Posterior cingulate gyrus (tissue), 11 donors: ENCODE measurements around the gene KCNMA1.
A peak's percentile ranks its signal among the peaks of the same experiment; 100 is the strongest.

Experiments
- DNase-seq, 10 donors: peaks; one replicate each; pipeline versions ENCODE4 v3.0.0 to v3.0.0-alpha.2; 2020 to 2021; ENCODE audit warnings: mixed read lengths in 3 of 10
- intact Hi-C: fragments of 100-400 bp; cut with DNase I; formaldehyde crosslinking; loops from one replicate; pipeline ENCODE4 v1.15.1; 2023

Gene KCNMA1

GRCh38 chr10:77228559-77228958 lies 409.0 kb downstream of the KCNMA1 start:
- intact Hi-C loops, result no loop called here
- DNase-seq, result no peak

- no peak for DNase-seq
- intact Hi-C loops, result no loop called here
Observed at GRCh38 chr10:77226853-77227565, 410.6 kb downstream of the KCNMA1 start.

GRCh38 chr10:77226452-77226851 lies 411.2 kb downstream of the KCNMA1 start:
- intact Hi-C loops, result no loop called here
- no peak for DNase-seq

- intact Hi-C loops, result no loop called here
- no peak for DNase-seq
Observed at GRCh38 chr10:77226020-77226419, 411.6 kb downstream of the KCNMA1 start.

- intact Hi-C loops, result no loop called here
- no peak for DNase-seq
Observed at GRCh38 chr10:77223526-77224460, 413.8 kb downstream of the KCNMA1 start.

- DNase-seq, result no peak
- intact Hi-C loops, result no loop called here
Observed at GRCh38 chr10:77220150-77220549, 417.5 kb downstream of the KCNMA1 start.

GRCh38 chr10:77219046-77219445 lies 418.6 kb downstream of the KCNMA1 start:
- no peak for DNase-seq
- intact Hi-C loops, result no loop called here

GRCh38 chr10:77214799-77215198 lies 422.8 kb downstream of the KCNMA1 start:
- no peak for DNase-seq
- intact Hi-C loops, result no loop called here

GRCh38 chr10:77212632-77213031 lies 425.0 kb downstream of the KCNMA1 start:
- intact Hi-C loops, result no loop called here
- DNase-seq, result no peak

GRCh38 chr10:77210645-77211044 lies 427.0 kb downstream of the KCNMA1 start:
- intact Hi-C loops, result no loop called here

GRCh38 chr10:77208684-77209256 lies 428.8 kb downstream of the KCNMA1 start:
- DNase-seq, result peak in 1 of 10 donors; percentile 17
- intact Hi-C loops, result no loop called here

More at GRCh38 chr10:77210645-77211044, 427.0 kb downstream of the KCNMA1 start:
- DNase-seq, result no peak

GRCh38 chr10:77207828-77208185 lies 429.8 kb downstream of the KCNMA1 start:
- intact Hi-C loops, result no loop called here

GRCh38 chr10:77207182-77207827 lies 430.3 kb downstream of the KCNMA1 start:
- DNase-seq, result no peak
- intact Hi-C loops, result no loop called here

More at GRCh38 chr10:77207828-77208185, 429.8 kb downstream of the KCNMA1 start:
- DNase-seq, result no peak

GRCh38 chr10:77205135-77205534 lies 432.5 kb downstream of the KCNMA1 start:
- no peak for DNase-seq
- intact Hi-C loops, result no loop called here

- DNase-seq, result no peak
- intact Hi-C loops, result no loop called here
Observed at GRCh38 chr10:77204171-77204570, 433.4 kb downstream of the KCNMA1 start.

GRCh38 chr10:77202857-77203256 lies 434.8 kb downstream of the KCNMA1 start:
- DNase-seq, result no peak
- intact Hi-C loops, result no loop called here

GRCh38 chr10:77201135-77202106 lies 436.2 kb downstream of the KCNMA1 start:
- intact Hi-C loops, result no loop called here
- peak in 1 of 10 donors; percentile 34 for DNase-seq

- intact Hi-C loops, result no loop called here
- peak in 1 of 10 donors; percentile 27 for DNase-seq
Observed at GRCh38 chr10:77197544-77197943, 440.1 kb downstream of the KCNMA1 start.

GRCh38 chr10:77196614-77197013 lies 441.0 kb downstream of the KCNMA1 start:
- no peak for DNase-seq

GRCh38 chr10:77195101-77195500 lies 442.5 kb downstream of the KCNMA1 start:
- no peak for DNase-seq
- intact Hi-C loops, result no loop called here

More at GRCh38 chr10:77196614-77197013, 441.0 kb downstream of the KCNMA1 start:
- intact Hi-C loops, result no loop called here
